ENCODE measurements around the gene GLT8D2.

GLT8D2 gene

GRCh38 chr12:103944964-103945363 is 105.0 kb downstream of the GLT8D2 start:
- no peak overlapping the region for H3K27ac ChIP-seq (ENCODE audit: low read length)
- H3K9me3 ChIP-seq (ENCODE audit: control insufficient read depth in 1 of 2, low read length in 2 of 2), result no peaks in the 10 kb centered on the region
- H3K36me3 ChIP-seq (ENCODE audit: control insufficient read depth in 1 of 2, insufficient read depth in 2 of 2, low read length in 2 of 2), result peaks cover 88 to 93% of the 10 kb centered on the region in 2 donors
- H3K27me3 ChIP-seq (ENCODE audit: low read depth, low read length), result no peaks in the 10 kb centered on the region
- H3K4me3 ChIP-seq (ENCODE audit: low read depth in 1 of 2, low read length in 2 of 2), result no peak overlapping the region
- no peaks in the 10 kb centered on the region for H3K4me1 ChIP-seq (ENCODE audit: control insufficient read depth in 1 of 2, insufficient read depth in 2 of 2, low read length in 2 of 2)

Data from muscle layer of duodenum (tissue), 2 donors.